Nephron progenitor cell (in vitro differentiated cells): Measurements from ENCODE around the gene TMEM30B.

ENCODE experiments used
- DNase-seq: peaks from one replicate; pipeline ENCODE4 v3.0.0; 2021
- H3K27ac Mint-ChIP-seq: 2 replicates; pipeline ENCODE4 v1.8.0; 2021; ENCODE audit warnings: mild to moderate bottlenecking, moderate library complexity, mixed read lengths
- H3K27me3 Mint-ChIP-seq: 2 replicates; pipeline ENCODE4 v1.8.0; 2021; ENCODE audit warnings: mild to moderate bottlenecking, low read depth, mixed read lengths; ENCODE audit not compliant: poor library complexity
- H3K36me3 Mint-ChIP-seq: 2 replicates; pipeline ENCODE4 v1.8.0; 2021; ENCODE audit warnings: low read depth, mixed read lengths
- H3K4me1 Mint-ChIP-seq: 2 replicates; pipeline ENCODE4 v1.8.0; 2021; ENCODE audit warnings: mixed read lengths
- H3K4me3 Mint-ChIP-seq: 2 replicates; pipeline ENCODE4 v1.8.0; 2021; ENCODE audit warnings: mild to moderate bottlenecking, moderate library complexity, mixed read lengths
- H3K9me3 Mint-ChIP-seq: 2 replicates; pipeline ENCODE4 v1.8.0; 2021; ENCODE audit warnings: mild to moderate bottlenecking, moderate library complexity, mixed read lengths
- CTCF ChIP-seq: fragments of 200-600 bp; sonication (generic); IDR thresholded peaks from 2 replicates; pipeline ENCODE4 v1.5.0; 2021; ENCODE audit warnings: antibody characterized with exemption

The TMEM30B gene

GRCh38 chr14:61234215-61234916 lies 46.8 kb downstream of the TMEM30B start:
- no peak for DNase-seq
- no peak for TF ChIP-seq CTCF
- Mint-ChIP-seq H3K36me3 (no peaks in the 10 kb centered on the region), H3K27me3 (peaks cover 5% of the 10 kb centered on the region), H3K4me3 (no peak overlapping the region), H3K4me1 (peaks cover 32% of the 10 kb centered on the region), H3K27ac (no peak overlapping the region), H3K9me3 (peaks cover 4% of the 10 kb centered on the region)

- H3K4me1 Mint-ChIP-seq, result peaks cover 39% of the 10 kb centered on the region
- no peak for TF ChIP-seq CTCF
- no peaks in the 10 kb centered on the region for H3K36me3 Mint-ChIP-seq
- no peak overlapping the region for H3K27ac Mint-ChIP-seq
- peaks cover 5% of the 10 kb centered on the region for H3K27me3 Mint-ChIP-seq
- H3K4me3 Mint-ChIP-seq, result no peak overlapping the region
- no peaks in the 10 kb centered on the region for H3K9me3 Mint-ChIP-seq
- no peak for DNase-seq
These were observed 47.6 kb downstream of the TMEM30B start for GRCh38 chr14:61233436-61233956.

GRCh38 chr14:61231810-61232209 lies 49.3 kb downstream of the TMEM30B start:
- no peak for TF ChIP-seq CTCF
- no peaks in the 10 kb centered on the region for H3K36me3 Mint-ChIP-seq
- H3K4me1 Mint-ChIP-seq, result peaks cover 51% of the 10 kb centered on the region
- H3K4me3 Mint-ChIP-seq, result no peak overlapping the region
- peak overlapping the region; percentile 10 for H3K27ac Mint-ChIP-seq
- no peaks in the 10 kb centered on the region for H3K9me3 Mint-ChIP-seq
- H3K27me3 Mint-ChIP-seq, result peaks cover 5% of the 10 kb centered on the region
- no peak for DNase-seq

GRCh38 chr14:61229981-61230380 lies 51.2 kb downstream of the TMEM30B start:
- Mint-ChIP-seq H3K9me3 (no peaks in the 10 kb centered on the region), H3K4me1 (peaks cover 67% of the 10 kb centered on the region), H3K36me3 (no peaks in the 10 kb centered on the region), H3K27ac (peak overlapping the region; percentile 20), H3K27me3 (peaks cover 5% of the 10 kb centered on the region), H3K4me3 (peak overlapping the region; percentile 1)
- DNase-seq, result no peak
- no peak for TF ChIP-seq CTCF

- no peak for TF ChIP-seq CTCF
- peak overlapping the region; percentile 86 for H3K27ac Mint-ChIP-seq
- peaks cover 5% of the 10 kb centered on the region for H3K27me3 Mint-ChIP-seq
- no peaks in the 10 kb centered on the region for H3K36me3 Mint-ChIP-seq
- H3K9me3 Mint-ChIP-seq, result no peaks in the 10 kb centered on the region
- DNase-seq, result no peak
- peaks cover 72% of the 10 kb centered on the region for H3K4me1 Mint-ChIP-seq
- no peak overlapping the region for H3K4me3 Mint-ChIP-seq
These were observed 51.7 kb downstream of the TMEM30B start for GRCh38 chr14:61229475-61229888.
